GM11168 (cell line): Measurements from ENCODE around the gene ZNF319.

ENCODE experiments used
- in situ Hi-C: fragments of 300-500 bp; cut with MboI; formaldehyde crosslinking; loops from one replicate; pipeline ENCODE4 v1.12.0; 2022; ENCODE audit warnings: low sequenced_read_pairs; ENCODE audit not compliant: unreplicated experiment

ZNF319 gene

GRCh38 chr16:57999971-58000705 lies at the start of gene ZNF319:
ZNF319 (minus strand) TSS chr16:58000672; CDS start chr16:57998265, 2,407 bp downstream.
- in situ Hi-C loops, result loop anchor here (10.0 kb wide), 1 partner anchor 105 kb away; no protein-coding TSS in a partner anchor

GRCh38 chr16:58049232-58050185 lies 49.0 kb upstream of the ZNF319 start:
- in situ Hi-C loops, result no loop called here

GRCh38 chr16:58048494-58049231 lies 48.2 kb upstream of the ZNF319 start:
- in situ Hi-C loops, result no loop called here

GRCh38 chr16:58047557-58048348 lies 47.3 kb upstream of the ZNF319 start:
- in situ Hi-C loops, result no loop called here

- in situ Hi-C loops, result no loop called here
Observed at GRCh38 chr16:58046936-58047335, 46.5 kb upstream of the ZNF319 start.

- in situ Hi-C loops, result no loop called here
Observed at GRCh38 chr16:58046054-58046881, 45.8 kb upstream of the ZNF319 start.

- in situ Hi-C loops, result no loop called here
Observed at GRCh38 chr16:58045096-58045495, 44.6 kb upstream of the ZNF319 start.

- in situ Hi-C loops, result no loop called here
Observed at GRCh38 chr16:58044266-58045019, 44.0 kb upstream of the ZNF319 start.

- in situ Hi-C loops, result no loop called here
Observed at GRCh38 chr16:58043571-58044155, 43.2 kb upstream of the ZNF319 start.

- in situ Hi-C loops, result no loop called here
Observed at GRCh38 chr16:58042886-58043515, 42.5 kb upstream of the ZNF319 start.

- in situ Hi-C loops, result no loop called here
Observed at GRCh38 chr16:58042001-58042885, 41.8 kb upstream of the ZNF319 start.

GRCh38 chr16:58041628-58041955 lies 41.1 kb upstream of the ZNF319 start:
- in situ Hi-C loops, result no loop called here

GRCh38 chr16:58040945-58041627 lies 40.6 kb upstream of the ZNF319 start:
- in situ Hi-C loops, result no loop called here

- in situ Hi-C loops, result no loop called here
Observed at GRCh38 chr16:58040496-58040846, 40.0 kb upstream of the ZNF319 start.

GRCh38 chr16:58039829-58040495 lies 39.5 kb upstream of the ZNF319 start:
- in situ Hi-C loops, result no loop called here
